ENCODE data around the gene TTC21A.

Gene TTC21A

GRCh38 chr3:39136533-39137434 is 29.3 kb downstream of the TTC21A start:
- WGBS, 2 experiments = 92 to 93% methylated on average over 21 of the region's 21 CpGs
- no peak overlapping the region for H3K27ac ChIP-seq (ENCODE audit: insufficient read depth, low read depth, low read length, poor library complexity, severe bottlenecking)
- H3K36me3 ChIP-seq (ENCODE audit: control insufficient read depth, insufficient read depth, low read length) = no peaks in the 10 kb centered on the region
- no peaks in the 10 kb centered on the region for H3K27me3 ChIP-seq (ENCODE audit: control insufficient read depth, insufficient read depth, low read length, poor library complexity, severe bottlenecking)
- H3K9me3 ChIP-seq (ENCODE audit: control insufficient read depth, low read length) = no peaks in the 10 kb centered on the region
- no peaks in the 10 kb centered on the region for H3K4me1 ChIP-seq (ENCODE audit: control insufficient read depth, insufficient read depth, low read length)
- H3K4me3 ChIP-seq (ENCODE audit: insufficient read depth, low read depth, low read length) = no peak overlapping the region

DNA sequence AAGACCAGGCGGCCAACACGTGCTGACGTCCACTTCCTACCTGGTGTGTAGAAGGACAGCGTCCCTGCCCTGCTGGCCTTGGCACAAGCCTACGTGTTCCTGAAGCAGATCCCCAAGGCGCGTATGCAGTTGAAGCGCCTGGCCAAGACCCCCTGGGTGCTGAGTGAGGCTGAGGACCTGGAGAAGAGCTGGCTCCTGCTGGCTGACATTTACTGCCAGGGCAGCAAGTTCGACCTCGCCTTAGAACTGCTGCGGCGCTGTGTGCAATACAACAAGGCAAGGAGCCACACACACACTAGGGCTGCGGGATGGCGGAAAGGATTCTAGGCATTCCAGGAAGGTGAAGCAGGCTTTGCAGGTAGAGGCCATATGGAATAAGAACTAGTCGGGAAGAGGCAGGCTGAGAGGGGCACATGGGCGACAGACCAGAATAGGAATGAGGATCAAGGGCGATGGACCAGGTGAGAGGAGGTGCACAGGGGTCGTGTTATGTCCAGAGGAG is 30.0 kb downstream of the TTC21A start:
- no peak overlapping the region for H3K4me3 ChIP-seq (ENCODE audit: insufficient read depth, low read depth, low read length)
- H3K9me3 ChIP-seq (ENCODE audit: control insufficient read depth, low read length) = no peaks in the 10 kb centered on the region
- H3K27me3 ChIP-seq (ENCODE audit: control insufficient read depth, insufficient read depth, low read length, poor library complexity, severe bottlenecking) = no peaks in the 10 kb centered on the region
- no peak overlapping the region for H3K27ac ChIP-seq (ENCODE audit: insufficient read depth, low read depth, low read length, poor library complexity, severe bottlenecking)
- 94 to 96% methylated on average over 18 of the region's 18 CpGs for WGBS, 2 experiments
- no peaks in the 10 kb centered on the region for H3K4me1 ChIP-seq (ENCODE audit: control insufficient read depth, insufficient read depth, low read length)
- no peaks in the 10 kb centered on the region for H3K36me3 ChIP-seq (ENCODE audit: control insufficient read depth, insufficient read depth, low read length)

- Histone ChIP-seq H3K9me3 (ENCODE audit: control insufficient read depth, low read length) (no peaks in the 10 kb centered on the region), H3K4me3 (ENCODE audit: insufficient read depth, low read depth, low read length) (no peak overlapping the region), H3K4me1 (ENCODE audit: control insufficient read depth, insufficient read depth, low read length) (no peaks in the 10 kb centered on the region), H3K27me3 (ENCODE audit: control insufficient read depth, insufficient read depth, low read length, poor library complexity, severe bottlenecking) (no peaks in the 10 kb centered on the region), H3K36me3 (ENCODE audit: control insufficient read depth, insufficient read depth, low read length) (no peaks in the 10 kb centered on the region), H3K27ac (ENCODE audit: insufficient read depth, low read depth, low read length, poor library complexity, severe bottlenecking) (no peak overlapping the region)
- 96% methylated on average over 10 of the region's 10 CpGs for WGBS, 2 experiments
Observed at GRCh38 chr3:39137991-39138803, 30.7 kb downstream of the TTC21A start.

DNA sequence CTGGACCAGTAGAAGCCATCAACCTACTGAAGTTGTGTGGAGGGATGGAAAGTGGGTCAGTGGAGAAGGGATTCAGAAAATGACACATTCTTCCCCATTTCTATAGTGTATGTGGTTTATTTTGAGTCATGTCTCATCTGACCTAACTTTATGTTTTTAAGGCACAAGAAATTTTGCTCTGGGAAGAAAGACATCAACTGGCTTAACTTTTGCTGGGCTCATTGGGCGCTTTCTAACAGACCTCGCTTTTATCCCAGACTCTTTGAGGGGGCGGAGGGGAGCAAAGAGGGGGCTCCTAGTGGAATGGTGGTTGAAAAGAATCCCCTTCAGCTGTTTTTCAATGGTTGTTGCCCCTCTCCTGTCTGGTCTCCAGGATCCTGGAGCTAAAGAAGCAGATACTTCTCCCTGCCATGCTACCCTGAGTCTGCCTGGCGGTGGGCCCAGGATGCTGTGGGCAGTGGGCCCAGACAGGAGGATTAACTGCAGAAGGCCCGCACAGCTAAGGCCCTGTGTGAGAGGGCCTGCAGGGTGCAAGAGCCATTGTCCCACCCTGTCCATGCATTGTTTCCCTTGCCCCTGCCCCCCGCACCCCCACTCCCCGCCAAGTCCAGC is 31.4 kb downstream of the TTC21A start:
- Histone ChIP-seq H3K9me3 (ENCODE audit: control insufficient read depth, low read length) (no peaks in the 10 kb centered on the region), H3K27ac (ENCODE audit: insufficient read depth, low read depth, low read length, poor library complexity, severe bottlenecking) (no peak overlapping the region), H3K4me1 (ENCODE audit: control insufficient read depth, insufficient read depth, low read length) (no peaks in the 10 kb centered on the region), H3K27me3 (ENCODE audit: control insufficient read depth, insufficient read depth, low read length, poor library complexity, severe bottlenecking) (no peaks in the 10 kb centered on the region), H3K36me3 (ENCODE audit: control insufficient read depth, insufficient read depth, low read length) (no peaks in the 10 kb centered on the region), H3K4me3 (ENCODE audit: insufficient read depth, low read depth, low read length) (no peak overlapping the region)
- WGBS, 2 experiments = 86 to 89% methylated on average over 5 to 7 of the region's 7 CpGs

DNA sequence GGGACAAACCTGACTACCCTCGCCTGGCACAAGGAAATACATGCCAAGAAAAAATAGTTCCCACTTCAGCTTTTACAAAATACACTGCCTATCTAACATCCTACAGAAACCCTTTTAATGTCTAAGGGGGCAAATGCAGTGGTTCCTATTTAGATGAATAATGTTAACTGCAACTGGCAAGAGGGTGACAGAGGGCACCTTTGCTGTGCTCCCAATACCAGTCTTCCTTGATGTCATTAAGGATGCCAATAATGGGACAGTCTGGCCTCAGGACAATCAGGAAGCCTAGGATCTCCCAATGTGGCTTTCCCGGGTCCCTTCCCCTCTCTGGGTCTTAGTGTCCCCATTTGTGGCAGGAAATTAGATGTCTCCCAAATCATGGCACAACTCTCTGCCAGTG is 32.0 kb downstream of the TTC21A start:
- WGBS, 2 experiments = 88 to 94% methylated on average over 2 of the region's 2 CpGs
- no peak overlapping the region for H3K27ac ChIP-seq (ENCODE audit: insufficient read depth, low read depth, low read length, poor library complexity, severe bottlenecking)
- no peaks in the 10 kb centered on the region for H3K36me3 ChIP-seq (ENCODE audit: control insufficient read depth, insufficient read depth, low read length)
- no peak overlapping the region for H3K4me3 ChIP-seq (ENCODE audit: insufficient read depth, low read depth, low read length)
- H3K9me3 ChIP-seq (ENCODE audit: control insufficient read depth, low read length) = no peaks in the 10 kb centered on the region
- H3K4me1 ChIP-seq (ENCODE audit: control insufficient read depth, insufficient read depth, low read length) = no peaks in the 10 kb centered on the region
- H3K27me3 ChIP-seq (ENCODE audit: control insufficient read depth, insufficient read depth, low read length, poor library complexity, severe bottlenecking) = no peaks in the 10 kb centered on the region

DNA sequence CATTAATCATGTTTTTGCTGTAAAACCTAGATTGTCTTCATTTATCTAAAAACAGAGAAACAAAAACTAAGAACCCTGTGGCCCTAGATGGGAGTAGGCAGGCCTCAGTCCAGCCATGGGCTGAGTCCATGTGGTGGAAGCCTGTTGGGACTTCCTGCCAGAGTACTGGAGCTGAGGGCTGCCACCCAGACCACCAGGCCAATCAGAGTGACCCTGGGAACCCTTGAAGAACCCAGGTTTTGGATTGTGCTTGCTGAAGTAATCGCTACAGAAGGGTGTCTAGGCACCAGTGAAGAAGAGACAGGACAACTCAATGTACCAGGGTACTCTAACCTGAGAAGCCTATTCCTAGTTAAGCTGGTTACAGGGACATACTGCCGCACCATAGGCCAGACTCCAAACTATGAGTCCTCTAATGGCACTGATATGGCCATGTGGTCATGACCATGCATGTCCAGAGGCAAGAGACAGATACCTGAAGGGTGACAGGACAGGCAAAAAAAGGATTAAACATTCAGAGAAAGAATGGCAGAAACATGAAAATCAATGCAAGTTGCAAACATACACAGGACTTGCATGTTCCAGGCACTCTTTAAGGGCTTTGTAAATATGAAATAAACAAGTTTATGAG is 33.0 kb downstream of the TTC21A start:
- Histone ChIP-seq H3K4me1 (ENCODE audit: control insufficient read depth, insufficient read depth, low read length) (no peaks in the 10 kb centered on the region), H3K36me3 (ENCODE audit: control insufficient read depth, insufficient read depth, low read length) (no peaks in the 10 kb centered on the region), H3K4me3 (ENCODE audit: insufficient read depth, low read depth, low read length) (no peak overlapping the region), H3K27ac (ENCODE audit: insufficient read depth, low read depth, low read length, poor library complexity, severe bottlenecking) (no peak overlapping the region), H3K27me3 (ENCODE audit: control insufficient read depth, insufficient read depth, low read length, poor library complexity, severe bottlenecking) (no peaks in the 10 kb centered on the region), H3K9me3 (ENCODE audit: control insufficient read depth, low read length) (no peaks in the 10 kb centered on the region)
- WGBS, 2 experiments = 96 to 99% methylated on average over 2 of the region's 2 CpGs

- Histone ChIP-seq H3K9me3 (ENCODE audit: control insufficient read depth, low read length) (no peaks in the 10 kb centered on the region), H3K27ac (ENCODE audit: insufficient read depth, low read depth, low read length, poor library complexity, severe bottlenecking) (no peak overlapping the region), H3K4me3 (ENCODE audit: insufficient read depth, low read depth, low read length) (no peak overlapping the region), H3K4me1 (ENCODE audit: control insufficient read depth, insufficient read depth, low read length) (peaks cover 4% of the 10 kb centered on the region), H3K27me3 (ENCODE audit: control insufficient read depth, insufficient read depth, low read length, poor library complexity, severe bottlenecking) (no peaks in the 10 kb centered on the region), H3K36me3 (ENCODE audit: control insufficient read depth, insufficient read depth, low read length) (no peaks in the 10 kb centered on the region)
- 91 to 92% methylated on average over 4 of the region's 4 CpGs for WGBS, 2 experiments
Observed at GRCh38 chr3:39141171-39141995, 33.9 kb downstream of the TTC21A start.

GRCh38 chr3:39142067-39142466 is 34.6 kb downstream of the TTC21A start:
- WGBS, 2 experiments = 94 to 98% methylated on average over 5 of the region's 5 CpGs
- Histone ChIP-seq H3K9me3 (ENCODE audit: control insufficient read depth, low read length) (no peaks in the 10 kb centered on the region), H3K4me1 (ENCODE audit: control insufficient read depth, insufficient read depth, low read length) (peaks cover 10% of the 10 kb centered on the region), H3K4me3 (ENCODE audit: insufficient read depth, low read depth, low read length) (no peak overlapping the region), H3K27me3 (ENCODE audit: control insufficient read depth, insufficient read depth, low read length, poor library complexity, severe bottlenecking) (no peaks in the 10 kb centered on the region), H3K36me3 (ENCODE audit: control insufficient read depth, insufficient read depth, low read length) (no peaks in the 10 kb centered on the region), H3K27ac (ENCODE audit: insufficient read depth, low read depth, low read length, poor library complexity, severe bottlenecking) (no peak overlapping the region)
